Large intestine (tissue), 3 donors: ENCODE data around the gene AP3B1. TPM values are rescaled to one million over a fixed set of nuclear protein-coding genes. Genes with fewer than 3 reads are reported as not detected.

Experiments
- DNase-seq, 2 donors: peaks; one replicate each; pipeline versions ENCODE4 v3.0.0 to v3.0.0-alpha.2; 2013
- H3K27ac ChIP-seq: one replicate; pipeline ENCODE4 v1.5.1; 2013; ENCODE audit warnings: low read length
- H3K27me3 ChIP-seq: 2 replicates; pipeline ENCODE4 v1.6.1; 2013; ENCODE audit warnings: low read length; ENCODE audit not compliant: control insufficient read depth, insufficient read depth
- H3K36me3 ChIP-seq: 2 replicates; pipeline ENCODE4 v1.6.1; 2013; ENCODE audit warnings: low read length; ENCODE audit not compliant: control insufficient read depth, insufficient read depth
- H3K4me1 ChIP-seq: one replicate; pipeline ENCODE4 v1.6.1; 2013; ENCODE audit warnings: low read length; ENCODE audit not compliant: control insufficient read depth, insufficient read depth
- H3K4me3 ChIP-seq: one replicate; pipeline ENCODE4 v1.5.1; 2013; ENCODE audit warnings: low read length
- H3K9me3 ChIP-seq: one replicate; pipeline ENCODE4 v1.6.1; 2013; ENCODE audit warnings: mild to moderate bottlenecking, low read depth, low read length, moderate library complexity; ENCODE audit not compliant: control insufficient read depth
- WGBS: methylation state at CpG from one replicate; pipeline ENCODE4 v1.1.5; 2013; ENCODE audit warnings: low lambda C conversion rate; ENCODE audit not compliant: insufficient coverage; 5-methylcytosine and 5-hydroxymethylcytosine counted together
- polyA plus RNA-seq: library from polyadenylated mRNA; unstranded; fragments of 120-200 nt; gene quantifications from one replicate; pipeline ENCODE4 v1.2.1, GENCODE V29; 2013

The AP3B1 gene
- polyA plus RNA-seq, 1 donor: 33.9 TPM

- Histone ChIP-seq H3K27ac (no peak overlapping the region), H3K4me3 (no peak overlapping the region), H3K36me3 (no peaks in the 10 kb centered on the region), H3K9me3 (peaks cover 3% of the 10 kb centered on the region), H3K27me3 (peaks cover 61% of the 10 kb centered on the region), H3K4me1 (no peaks in the 10 kb centered on the region)
- DNase-seq: no peak
- no CpG with 5 or more reads among the region's 1 CpG for whole genome bisulfite sequencing
Measured at GRCh38 chr5:77960305-77960704, 334.2 kb downstream of the AP3B1 start.

GRCh38 chr5:77958642-77959330, 335.7 kb downstream of the AP3B1 start:
- Histone ChIP-seq H3K4me3 (no peak overlapping the region), H3K27me3 (peaks cover 66% of the 10 kb centered on the region), H3K9me3 (peaks cover 3% of the 10 kb centered on the region), H3K36me3 (no peaks in the 10 kb centered on the region), H3K4me1 (no peaks in the 10 kb centered on the region), H3K27ac (no peak overlapping the region)
- DNase-seq: no peak
- 16% methylated on average over 5 of the region's 12 CpGs for WGBS

GRCh38 chr5:77957931-77958521, 336.5 kb downstream of the AP3B1 start:
- DNase-seq: peak in 1 of 2 donors; percentile 8
- Histone ChIP-seq H3K9me3 (peaks cover 3% of the 10 kb centered on the region), H3K4me1 (no peaks in the 10 kb centered on the region), H3K27ac (no peak overlapping the region), H3K27me3 (peaks cover 61% of the 10 kb centered on the region), H3K4me3 (no peak overlapping the region), H3K36me3 (no peaks in the 10 kb centered on the region)
- WGBS: no CpG with 5 or more reads among the region's 38 CpGs

- H3K27ac ChIP-seq: no peak overlapping the region
- peaks cover 55% of the 10 kb centered on the region for H3K27me3 ChIP-seq
- WGBS: no CpG with 5 or more reads among the region's 20 CpGs
- no peak for DNase-seq
- peaks cover 3% of the 10 kb centered on the region for H3K9me3 ChIP-seq
- no peaks in the 10 kb centered on the region for H3K4me1 ChIP-seq
- no peak overlapping the region for H3K4me3 ChIP-seq
- no peaks in the 10 kb centered on the region for H3K36me3 ChIP-seq
Measured at GRCh38 chr5:77957516-77957915, 337.0 kb downstream of the AP3B1 start.

- peaks cover 57% of the 10 kb centered on the region for H3K27me3 ChIP-seq
- no peak overlapping the region for H3K27ac ChIP-seq
- peaks cover 3% of the 10 kb centered on the region for H3K9me3 ChIP-seq
- no peaks in the 10 kb centered on the region for H3K36me3 ChIP-seq
- no peaks in the 10 kb centered on the region for H3K4me1 ChIP-seq
- H3K4me3 ChIP-seq: no peak overlapping the region
- WGBS: no CpG with 5 or more reads among the region's 13 CpGs
- peak in 1 of 2 donors; percentile 7 for DNase-seq
Measured at GRCh38 chr5:77957081-77957480, 337.4 kb downstream of the AP3B1 start.

GRCh38 chr5:77955577-77955976, 338.9 kb downstream of the AP3B1 start:
- no peaks in the 10 kb centered on the region for H3K36me3 ChIP-seq
- 0% methylated on average over 1 of the region's 1 CpG for WGBS
- H3K4me3 ChIP-seq: no peak overlapping the region
- no peaks in the 10 kb centered on the region for H3K4me1 ChIP-seq
- peaks cover 3% of the 10 kb centered on the region for H3K9me3 ChIP-seq
- DNase-seq: peak in 1 of 2 donors; percentile 13
- no peak overlapping the region for H3K27ac ChIP-seq
- H3K27me3 ChIP-seq: peaks cover 57% of the 10 kb centered on the region

- no peak overlapping the region for H3K27ac ChIP-seq
- no peak overlapping the region for H3K4me3 ChIP-seq
- H3K27me3 ChIP-seq: peaks cover 50% of the 10 kb centered on the region
- WGBS: no CpG with 5 or more reads among the region's 2 CpGs
- no peaks in the 10 kb centered on the region for H3K4me1 ChIP-seq
- no peak for DNase-seq
- peaks cover 3% of the 10 kb centered on the region for H3K9me3 ChIP-seq
- no peaks in the 10 kb centered on the region for H3K36me3 ChIP-seq
Measured at GRCh38 chr5:77953374-77953773, 341.1 kb downstream of the AP3B1 start.

- Histone ChIP-seq H3K4me3 (no peak overlapping the region), H3K27me3 (peaks cover 43% of the 10 kb centered on the region), H3K36me3 (no peaks in the 10 kb centered on the region), H3K27ac (no peak overlapping the region), H3K4me1 (no peaks in the 10 kb centered on the region), H3K9me3 (peaks cover 3% of the 10 kb centered on the region)
- 92% methylated on average over 2 of the region's 3 CpGs for WGBS
- DNase-seq: no peak
Measured at GRCh38 chr5:77952636-77953212, 341.8 kb downstream of the AP3B1 start.

Other genes starting within 250 kb of the AP3B1 start
- 27.3 TPM for gene SCAMP1, start 65.9 kb upstream of the AP3B1 start, polyA plus RNA-seq